Measurements from ENCODE around the gene ATP11A.

- TF ChIP-seq CTCF (IDR thresholded peaks at IDR 0.05 in 8 of 11, conservative IDR thresholded peaks at IDR 0.05 in 3 of 11) (no peak), POLR2A (IDR thresholded peaks at IDR 0.05) (no peak), POLR2AphosphoS5 (IDR thresholded peaks at IDR 0.05) (no peak)
Measured at GRCh38 chr13:112716461-112716820, 26.6 kb downstream of the ATP11A start.
